ENCODE results near the gene NUP214. TPM values are rescaled to one million over a fixed set of nuclear protein-coding genes. Genes with fewer than 3 reads are reported as not detected.

Gene NUP214
- total and polyA plus RNA-seq, 2 of the 4 experiments (the other 2 are of a cell fraction), result 7.9 to 13.4 TPM

DNA sequence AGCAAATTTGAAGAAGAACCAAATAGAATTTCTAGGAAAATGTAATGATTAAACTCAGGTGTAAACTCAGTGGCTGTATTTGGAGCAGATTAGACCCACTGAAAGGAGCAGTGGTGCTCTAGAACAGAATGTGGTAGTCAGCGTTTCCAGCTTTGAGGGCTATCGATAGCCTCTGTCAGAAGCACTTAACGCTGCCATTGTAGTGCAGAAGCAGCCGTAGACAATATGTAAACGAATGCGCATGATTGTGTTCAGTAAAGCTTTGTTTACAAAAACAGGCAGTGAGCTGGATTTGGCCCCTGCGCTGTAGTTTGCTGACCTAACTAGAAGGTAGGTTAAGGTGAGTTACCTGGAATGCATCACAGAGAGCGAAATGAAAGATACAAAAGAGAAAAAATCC, 78.9 kb downstream of the NUP214 start:
- Histone ChIP-seq H3K4me3 (ENCODE audit: insufficient read depth, low read depth, low read length) (no peak overlapping the region), H3K18ac (ENCODE audit: low read depth, low read length) (no peak overlapping the region), H4K91ac (ENCODE audit: insufficient read depth, low read depth, low read length) (no peak overlapping the region), H3K14ac (replicated peaks; ENCODE audit: low read depth, low read length) (no peak overlapping the region), H3K23ac (ENCODE audit: low read depth, low read length) (no peak overlapping the region), H3K9ac (ENCODE audit: low read depth, low read length) (no peak overlapping the region), H3K9me1 (ENCODE audit: insufficient read depth, low read length) (no peaks in the 10 kb centered on the region), H4K20me1 (ENCODE audit: insufficient read depth, low read length) (no peaks in the 10 kb centered on the region), H3K27ac (ENCODE audit: insufficient read depth, low read length) (no peak overlapping the region), H3K79me1 (ENCODE audit: low read depth in 1 of 2, low read length in 2 of 2) (peaks cover 3 to 11% of the 10 kb centered on the region in 2 experiments; a peak in 2 of 4 replicates), H2AFZ (replicated peaks; ENCODE audit: low read length, poor library complexity) (no peak overlapping the region), H2AK9ac (replicated peaks; ENCODE audit: low read depth, low read length, poor library complexity) (no peak overlapping the region), H4K8ac (ENCODE audit: low read depth in 2 of 2, low read length in 2 of 2) (no peak overlapping the region), H3K9me3 (ENCODE audit: control insufficient read depth, insufficient read depth, low read length) (no peaks in the 10 kb centered on the region), H3K4ac (ENCODE audit: low read depth, low read length) (no peak overlapping the region), H3K27me3 (ENCODE audit: control insufficient read depth, insufficient read depth, low read length) (no peaks in the 10 kb centered on the region), H3K36me3 (ENCODE audit: control insufficient read depth, insufficient read depth, low read length) (peaks cover 29% of the 10 kb centered on the region), H3K4me2 (ENCODE audit: low read depth, low read length) (no peak overlapping the region), H2BK15ac (ENCODE audit: low read depth, low read length) (no peak overlapping the region), H3K4me1 (ENCODE audit: control insufficient read depth, insufficient read depth, low read length) (no peaks in the 10 kb centered on the region), H2AK5ac (ENCODE audit: low read depth, low read length) (no peak overlapping the region), H2BK120ac (ENCODE audit: low read depth, low read length) (no peak overlapping the region), H3K56ac (ENCODE audit: extremely low read depth, insufficient read depth, low read length) (no peak overlapping the region), H4K5ac (ENCODE audit: low read depth, low read length) (no peak overlapping the region), H2BK5ac (ENCODE audit: low read depth, low read length, poor library complexity, severe bottlenecking) (no peak overlapping the region), H2BK20ac (ENCODE audit: low read depth, low read length) (no peak overlapping the region)
- WGBS, 2 experiments (ENCODE audit: extremely low coverage in 2 of 2, insufficient read length in 1 of 2), result 76% methylated on average over 5 of the region's 8 CpGs; no CpG with 5 or more reads in 1 of the 2 experiments
- dilution Hi-C loops (cut with HindIII; ENCODE audit: low sequenced_read_pairs, unreplicated experiment) (no loop called here), in situ Hi-C loops (cut with MboI; ENCODE audit: low sequenced_read_pairs) (no loop called here), intact Hi-C loops (cut with micrococcal nuclease) (no loop called here)
- POLR2A ChIA-PET (ENCODE audit: unreplicated experiment), result no interaction called here
- CTCF ChIA-PET, result interaction anchor here (1.3 kb wide), 1 partner anchor 11 kb away, joined by 3 read pairs; no protein-coding TSS in a partner anchor
- no peak for DNase-seq
- no peak for TF ChIP-seq FOS (IDR thresholded peaks at IDR 0.05; ENCODE audit: low read depth, low read length)
- no peak for TF ChIP-seq RAD21 (IDR thresholded peaks at IDR 0.05; ENCODE audit: low read length)
- TF ChIP-seq, protein P1, sequence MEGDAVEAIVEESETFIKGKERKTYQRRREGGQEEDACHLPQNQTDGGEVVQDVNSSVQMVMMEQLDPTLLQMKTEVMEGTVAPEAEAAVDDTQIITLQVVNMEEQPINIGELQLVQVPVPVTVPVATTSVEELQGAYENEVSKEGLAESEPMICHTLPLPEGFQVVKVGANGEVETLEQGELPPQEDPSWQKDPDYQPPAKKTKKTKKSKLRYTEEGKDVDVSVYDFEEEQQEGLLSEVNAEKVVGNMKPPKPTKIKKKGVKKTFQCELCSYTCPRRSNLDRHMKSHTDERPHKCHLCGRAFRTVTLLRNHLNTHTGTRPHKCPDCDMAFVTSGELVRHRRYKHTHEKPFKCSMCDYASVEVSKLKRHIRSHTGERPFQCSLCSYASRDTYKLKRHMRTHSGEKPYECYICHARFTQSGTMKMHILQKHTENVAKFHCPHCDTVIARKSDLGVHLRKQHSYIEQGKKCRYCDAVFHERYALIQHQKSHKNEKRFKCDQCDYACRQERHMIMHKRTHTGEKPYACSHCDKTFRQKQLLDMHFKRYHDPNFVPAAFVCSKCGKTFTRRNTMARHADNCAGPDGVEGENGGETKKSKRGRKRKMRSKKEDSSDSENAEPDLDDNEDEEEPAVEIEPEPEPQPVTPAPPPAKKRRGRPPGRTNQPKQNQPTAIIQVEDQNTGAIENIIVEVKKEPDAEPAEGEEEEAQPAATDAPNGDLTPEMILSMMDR (conservative IDR thresholded peaks at IDR 0.05; ENCODE audit: low read depth, low read length), result no peak
- TF ChIP-seq MAZ (IDR thresholded peaks at IDR 0.05; ENCODE audit: borderline replicate concordance, low read depth, low read length), result no peak
- TF ChIP-seq BHLHE40 (IDR thresholded peaks at IDR 0.05; ENCODE audit: low read depth, low read length), result no peak
- no peak for TF ChIP-seq MAFK (IDR thresholded peaks at IDR 0.05; ENCODE audit: low read depth, low read length)
- TF ChIP-seq POLR2A (IDR thresholded peaks at IDR 0.05; ENCODE audit: low read depth, low read length), result no peak
- BruUV-seq (replicated peaks), result no TSS peak
- ATAC-seq (ENCODE audit: low read depth), result no peak
